ENCODE results near the gene SYNJ2.

SYNJ2 gene

DNA sequence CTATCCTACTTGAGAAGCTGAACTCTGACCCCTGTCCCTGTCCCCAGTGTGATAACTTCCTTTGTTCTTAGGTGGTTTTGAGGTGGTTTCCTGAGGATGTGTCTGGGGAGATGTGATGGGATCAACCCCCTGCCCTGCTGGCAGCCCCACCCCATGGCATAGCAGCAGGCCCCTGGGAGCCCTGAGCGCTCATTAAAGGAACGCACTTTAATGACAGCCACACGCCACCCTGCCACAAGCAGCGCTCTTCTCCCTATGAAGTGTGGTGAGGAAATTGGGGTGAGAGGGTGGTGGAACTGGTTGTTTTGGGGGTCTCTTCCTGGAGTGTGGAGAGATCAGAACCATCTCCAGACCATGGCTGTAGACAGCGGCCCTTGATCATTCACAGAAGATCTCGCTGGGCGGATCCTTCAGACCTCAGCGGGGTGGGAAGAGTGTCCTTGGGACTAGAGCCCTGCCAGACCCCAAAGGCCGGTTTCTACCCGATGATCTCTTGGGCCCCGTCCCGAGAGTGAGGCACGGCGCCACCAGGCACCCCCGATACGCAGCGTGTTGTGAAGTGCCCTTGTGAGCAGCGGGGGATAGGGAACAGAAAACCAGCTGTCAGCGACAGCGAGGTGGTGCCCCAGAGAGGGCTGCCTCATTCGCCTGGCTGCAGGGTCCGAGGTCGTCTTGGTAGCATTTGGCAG lies 45.4 kb downstream of the SYNJ2 start:
- Mint-ChIP-seq H3K27ac (ENCODE audit: low read depth) (peak overlapping the region; percentile 87), H3K36me3 (ENCODE audit: insufficient read depth) (peaks cover 2% of the 10 kb centered on the region), H3K27me3 (no peaks in the 10 kb centered on the region), H3K4me1 (peaks cover 42% of the 10 kb centered on the region), H3K9me3 (no peaks in the 10 kb centered on the region), H3K4me3 (peak overlapping the region; percentile 75)
- ATAC-seq (replicated peaks; ENCODE audit: extremely low read depth, poor library complexity, severe bottlenecking) (no peak), DNase-seq (ENCODE audit: low spot score in 2 of 2) (no peak)

DNA sequence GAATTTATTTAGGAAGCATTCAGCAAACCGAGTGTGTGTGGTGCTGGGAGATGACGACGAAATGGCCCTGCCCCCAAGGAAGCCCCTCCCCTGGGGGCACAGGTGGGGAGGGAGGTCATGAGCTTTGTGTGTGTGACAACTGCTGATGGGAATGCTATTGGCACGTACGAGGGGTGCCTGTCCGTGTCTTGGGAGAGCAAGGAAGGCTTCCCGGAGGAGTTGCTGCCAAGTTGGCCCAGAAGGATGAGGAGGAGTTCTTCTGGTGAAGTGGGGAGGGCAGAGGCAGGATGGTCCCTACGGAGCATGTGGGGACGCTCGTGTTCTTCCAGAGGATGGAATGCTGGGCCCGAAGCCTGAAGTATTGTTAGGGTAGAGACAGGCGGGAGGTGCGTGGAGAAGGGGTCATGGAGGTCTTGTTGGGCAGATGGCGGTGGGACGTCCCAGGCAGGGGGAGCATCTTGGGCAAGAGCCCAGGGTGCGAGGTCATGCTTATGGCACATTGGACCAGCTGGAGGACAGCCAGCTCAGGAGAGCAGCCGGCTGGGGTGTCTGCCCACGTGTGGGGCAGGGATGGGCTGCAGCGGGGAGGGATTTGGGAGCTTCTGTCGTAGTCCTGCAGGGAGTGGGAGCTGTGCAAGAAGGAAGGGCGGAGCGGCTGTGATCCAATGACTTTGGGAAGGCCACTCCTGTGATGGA lies 46.1 kb downstream of the SYNJ2 start:
- ATAC-seq (replicated peaks; ENCODE audit: extremely low read depth, poor library complexity, severe bottlenecking), result no peak
- Mint-ChIP-seq H3K27ac (ENCODE audit: low read depth) (peak overlapping the region; percentile 87), H3K4me1 (peaks cover 43% of the 10 kb centered on the region), H3K4me3 (no peak overlapping the region), H3K9me3 (no peaks in the 10 kb centered on the region), H3K27me3 (no peaks in the 10 kb centered on the region), H3K36me3 (ENCODE audit: insufficient read depth) (peaks cover 2% of the 10 kb centered on the region)
- no peak for DNase-seq (ENCODE audit: low spot score in 2 of 2)

DNA sequence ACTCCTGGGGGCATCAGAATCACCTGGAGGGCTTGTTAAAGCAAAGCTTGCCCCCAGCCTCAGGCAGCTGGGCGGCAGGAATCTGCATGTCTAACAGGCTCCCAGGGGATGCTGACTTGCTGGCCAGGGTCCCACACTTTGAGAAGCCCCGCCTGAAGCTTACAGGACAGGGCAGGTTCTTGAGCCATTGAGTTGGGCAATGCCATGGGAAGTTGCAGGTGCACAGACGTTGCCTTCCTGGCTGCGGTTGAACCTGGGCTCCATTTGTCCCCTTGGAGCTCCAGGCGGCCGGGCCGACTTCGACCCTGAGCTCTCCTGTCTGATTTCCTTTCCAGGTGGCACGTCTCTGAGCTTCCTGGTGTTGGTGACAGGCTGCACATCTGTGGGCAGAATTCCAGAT lies 46.8 kb downstream of the SYNJ2 start:
- Mint-ChIP-seq H3K27ac (ENCODE audit: low read depth) (peak overlapping the region; percentile 87), H3K36me3 (ENCODE audit: insufficient read depth) (peaks cover 2% of the 10 kb centered on the region), H3K9me3 (no peaks in the 10 kb centered on the region), H3K4me3 (no peak overlapping the region), H3K4me1 (peaks cover 43% of the 10 kb centered on the region), H3K27me3 (no peaks in the 10 kb centered on the region)
- ATAC-seq (replicated peaks; ENCODE audit: extremely low read depth, poor library complexity, severe bottlenecking) (no peak), DNase-seq (ENCODE audit: low spot score in 2 of 2) (no peak)

DNA sequence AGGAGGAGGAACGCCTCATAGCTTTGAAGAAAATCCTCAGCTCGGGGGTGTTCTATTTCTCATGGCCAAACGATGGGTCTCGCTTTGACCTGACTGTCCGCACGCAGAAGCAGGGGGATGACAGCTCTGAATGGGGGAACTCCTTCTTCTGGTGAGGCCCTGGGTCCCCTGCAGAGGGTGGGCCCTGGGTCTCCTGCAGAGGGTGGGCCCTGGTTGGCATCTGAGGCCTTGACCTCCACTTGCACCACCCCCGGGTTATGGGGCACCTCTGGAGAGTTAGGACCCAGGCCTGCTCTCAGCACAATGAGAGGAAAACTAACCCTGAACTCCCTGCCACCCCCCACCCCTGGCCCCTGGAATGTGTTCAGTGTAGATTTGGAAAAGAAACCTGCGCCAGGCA lies 47.2 kb downstream of the SYNJ2 start:
- no peak for DNase-seq (ENCODE audit: low spot score in 2 of 2)
- H3K4me1 Mint-ChIP-seq, result peaks cover 43% of the 10 kb centered on the region
- H3K27ac Mint-ChIP-seq (ENCODE audit: low read depth), result no peak overlapping the region

DNA sequence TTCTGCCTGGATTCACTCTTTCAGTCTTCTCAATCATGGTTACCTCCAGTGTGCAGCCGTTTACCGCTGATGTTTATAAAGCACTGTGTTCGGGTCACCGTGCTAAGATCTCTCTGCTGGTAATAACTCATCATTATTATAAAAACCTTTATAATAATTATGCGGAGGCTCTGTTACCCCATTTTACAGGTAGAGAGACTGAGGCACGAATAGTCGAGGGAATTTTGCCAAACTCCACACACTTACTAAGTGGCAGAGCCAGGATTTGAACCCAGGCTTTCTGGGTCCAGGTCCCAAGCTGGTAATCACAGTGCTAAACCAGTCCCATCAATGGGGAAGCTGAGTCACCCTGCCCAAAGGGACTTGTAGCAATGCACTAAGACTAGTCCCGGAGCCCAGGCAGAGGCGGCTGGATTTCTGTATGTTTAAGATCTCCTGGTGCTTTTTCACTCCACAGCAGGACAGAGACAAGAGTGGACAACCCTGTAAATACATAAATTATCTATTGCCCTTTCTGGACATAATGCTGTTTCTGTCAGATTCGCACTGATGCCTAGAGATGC lies 48.1 kb downstream of the SYNJ2 start:
- H3K36me3 Mint-ChIP-seq (ENCODE audit: insufficient read depth), result peaks cover 2% of the 10 kb centered on the region
- no peak overlapping the region for H3K27ac Mint-ChIP-seq (ENCODE audit: low read depth)
- DNase-seq (ENCODE audit: low spot score in 2 of 2), result no peak
- H3K4me1 Mint-ChIP-seq, result peaks cover 43% of the 10 kb centered on the region
- no peak overlapping the region for H3K4me3 Mint-ChIP-seq
- H3K27me3 Mint-ChIP-seq, result no peaks in the 10 kb centered on the region
- no peak for ATAC-seq (replicated peaks; ENCODE audit: extremely low read depth, poor library complexity, severe bottlenecking)
- H3K9me3 Mint-ChIP-seq, result no peaks in the 10 kb centered on the region

More for the DNA sequence above, 47.2 kb downstream of the SYNJ2 start:
- ATAC-seq (replicated peaks; ENCODE audit: extremely low read depth, poor library complexity, severe bottlenecking), result no peak
- Mint-ChIP-seq H3K4me3 (no peak overlapping the region), H3K36me3 (ENCODE audit: insufficient read depth) (peaks cover 2% of the 10 kb centered on the region), H3K9me3 (no peaks in the 10 kb centered on the region), H3K27me3 (no peaks in the 10 kb centered on the region)

DNA sequence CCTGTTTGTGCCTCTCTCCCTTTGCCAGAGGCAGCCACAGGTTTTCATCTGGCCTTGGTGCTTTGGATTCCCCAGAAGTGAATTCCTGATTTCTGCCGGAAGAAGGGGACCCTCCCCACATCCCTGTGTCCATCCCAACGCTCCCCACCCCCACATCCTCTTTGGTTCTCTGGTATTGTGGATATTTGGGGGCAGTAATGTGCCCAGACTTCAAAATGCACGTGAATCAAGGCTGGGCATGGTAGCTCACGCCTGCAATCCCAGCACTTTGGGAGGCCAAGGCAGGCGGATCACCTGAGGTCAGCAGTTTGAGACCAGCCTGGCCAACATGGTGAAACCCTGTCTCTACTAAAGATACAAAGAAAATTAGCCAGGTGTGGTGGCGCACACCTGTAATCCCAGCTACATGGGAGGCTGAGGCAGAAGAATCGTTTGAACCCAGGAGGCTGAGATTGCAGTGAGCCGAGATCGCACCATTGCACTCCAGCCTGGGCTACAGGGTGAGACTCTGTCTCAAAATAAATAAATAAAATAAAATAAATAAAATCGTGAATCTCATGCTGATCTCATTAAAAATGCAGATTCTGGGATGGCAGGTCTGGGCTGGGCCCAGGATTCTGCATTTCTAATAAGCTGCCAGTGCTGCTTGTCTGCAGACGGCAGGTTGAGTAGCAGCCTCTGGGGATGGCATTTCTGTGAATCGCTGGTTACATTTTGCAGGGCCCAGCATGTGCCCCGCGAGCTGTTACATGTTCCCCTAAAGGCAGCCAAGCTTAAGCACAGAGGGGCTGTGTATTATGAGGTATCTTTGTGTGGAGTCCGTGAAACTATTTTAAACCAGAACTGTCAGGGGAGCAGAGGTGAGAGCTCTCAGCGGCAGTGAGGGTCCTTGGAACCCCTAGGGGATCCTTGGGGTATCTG lies 49.0 kb downstream of the SYNJ2 start:
- H3K4me1 Mint-ChIP-seq, result peaks cover 43% of the 10 kb centered on the region
- DNase-seq (ENCODE audit: low spot score in 2 of 2), result no peak
- no peaks in the 10 kb centered on the region for H3K9me3 Mint-ChIP-seq
- H3K36me3 Mint-ChIP-seq (ENCODE audit: insufficient read depth), result peaks cover 5% of the 10 kb centered on the region
- H3K4me3 Mint-ChIP-seq, result peak overlapping the region; percentile 57
- peak overlapping the region; percentile 91 for H3K27ac Mint-ChIP-seq (ENCODE audit: low read depth)
- no peaks in the 10 kb centered on the region for H3K27me3 Mint-ChIP-seq
- no peak for ATAC-seq (replicated peaks; ENCODE audit: extremely low read depth, poor library complexity, severe bottlenecking)

DNA sequence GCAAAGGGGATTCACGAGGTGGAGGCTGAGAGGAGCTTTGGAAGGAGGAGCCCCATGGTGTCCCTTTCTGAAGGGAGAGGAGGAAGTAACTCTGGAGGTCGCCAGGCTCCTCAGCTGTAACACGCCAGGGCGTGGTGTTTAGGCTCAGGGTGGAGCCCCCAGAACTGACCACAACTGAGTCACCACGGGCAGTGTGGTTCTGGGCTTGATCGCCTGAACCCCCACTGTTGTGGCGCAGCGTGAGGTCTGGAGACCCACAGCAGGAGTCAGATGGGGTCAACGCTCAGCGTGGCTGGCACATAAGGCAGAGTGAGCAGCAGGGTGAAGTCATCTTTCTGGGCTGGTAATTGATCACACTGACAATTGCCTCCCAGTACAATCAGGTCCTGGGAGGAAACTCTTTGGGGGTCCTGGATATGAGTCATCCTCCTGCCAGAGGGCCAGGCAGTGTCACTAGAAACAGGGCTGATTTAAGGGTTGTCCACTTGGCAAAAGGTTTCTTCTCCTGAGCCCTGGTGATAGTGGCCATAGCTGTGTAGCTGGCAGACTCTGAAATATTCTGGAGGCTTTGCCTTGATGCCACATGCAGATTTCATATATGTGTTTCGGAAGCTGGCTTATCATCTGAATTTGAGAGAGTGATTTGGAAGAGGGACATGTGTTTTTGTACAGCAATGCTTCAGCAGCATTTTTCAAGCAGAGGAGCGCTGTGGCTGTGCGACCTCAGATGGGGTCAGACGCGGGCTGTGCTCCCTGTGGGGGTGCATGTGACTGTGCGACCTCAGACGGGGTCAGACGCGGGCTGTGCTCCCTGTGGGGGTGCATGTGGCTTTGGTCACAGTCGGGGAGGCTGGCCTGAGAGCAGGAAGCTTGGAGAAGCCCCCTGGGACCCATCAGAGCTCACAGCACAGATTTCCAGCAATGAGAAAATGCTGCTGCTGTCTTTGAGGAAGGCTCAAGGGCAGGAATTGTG lies 50.0 kb downstream of the SYNJ2 start:
- Mint-ChIP-seq H3K9me3 (peaks cover 5% of the 10 kb centered on the region), H3K36me3 (ENCODE audit: insufficient read depth) (peaks cover 3% of the 10 kb centered on the region), H3K27ac (ENCODE audit: low read depth) (peak overlapping the region; percentile 91), H3K4me1 (peaks cover 34% of the 10 kb centered on the region), H3K27me3 (no peaks in the 10 kb centered on the region), H3K4me3 (peak overlapping the region; percentile 57)
- DNase-seq (ENCODE audit: low spot score in 2 of 2) (no peak), ATAC-seq (replicated peaks; ENCODE audit: extremely low read depth, poor library complexity, severe bottlenecking) (peak; percentile 22)

DNA sequence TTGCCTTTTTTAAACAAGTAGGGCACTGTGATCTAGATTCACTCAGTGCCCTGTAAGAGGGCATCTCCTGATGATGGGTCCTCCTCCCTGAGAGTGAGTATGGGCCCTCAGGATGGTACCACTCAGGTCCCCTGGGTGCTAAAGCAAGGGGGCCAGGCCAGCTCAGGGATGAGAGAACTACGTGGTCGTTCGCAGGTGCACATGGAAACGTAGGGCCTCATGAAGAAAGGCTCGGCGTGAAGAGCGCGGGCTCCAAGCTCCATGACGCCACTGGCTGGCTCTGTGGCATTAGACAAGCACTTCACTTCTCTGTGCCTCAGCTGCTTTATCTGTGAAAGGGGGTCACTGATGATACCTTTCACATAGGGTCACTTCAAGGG lies 50.7 kb downstream of the SYNJ2 start:
- DNase-seq (ENCODE audit: low spot score in 2 of 2), result no peak
- Mint-ChIP-seq H3K4me1 (peaks cover 27% of the 10 kb centered on the region), H3K27ac (ENCODE audit: low read depth) (peak overlapping the region; percentile 91), H3K36me3 (ENCODE audit: insufficient read depth) (peaks cover 4% of the 10 kb centered on the region), H3K27me3 (no peaks in the 10 kb centered on the region), H3K9me3 (peaks cover 5% of the 10 kb centered on the region), H3K4me3 (no peak overlapping the region)
- ATAC-seq (replicated peaks; ENCODE audit: extremely low read depth, poor library complexity, severe bottlenecking), result no peak

DNA sequence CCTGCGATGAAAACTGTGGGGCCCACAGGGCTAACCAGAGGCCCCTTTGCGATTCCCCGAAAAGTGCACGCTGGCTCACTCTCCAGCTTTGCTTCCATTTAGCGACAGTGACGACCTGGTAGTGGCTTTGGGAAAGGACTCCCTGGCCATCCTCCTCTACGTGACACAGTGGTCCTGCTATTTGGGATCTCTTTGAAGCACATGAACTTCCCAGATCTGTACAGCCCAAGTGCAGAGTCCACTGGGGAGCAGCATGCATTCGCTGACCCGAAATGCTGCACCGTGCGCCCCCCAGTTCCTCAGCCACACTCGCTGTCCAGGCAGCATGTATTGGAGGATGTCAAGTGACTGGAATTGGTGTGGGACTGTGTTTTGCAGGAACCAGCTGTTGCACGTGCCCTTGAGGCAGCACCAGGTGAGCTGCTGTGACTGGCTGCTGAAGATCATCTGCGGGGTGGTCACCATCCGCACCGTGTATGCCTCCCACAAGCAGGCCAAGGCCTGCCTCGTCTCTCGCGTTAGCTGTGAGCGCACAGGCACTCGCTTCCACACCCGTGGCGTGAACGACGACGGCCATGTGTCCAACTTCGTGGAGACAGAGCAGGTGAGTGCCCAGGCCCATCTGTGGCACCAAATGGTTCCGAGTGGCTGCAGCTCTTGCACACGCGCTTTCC lies 51.6 kb downstream of the SYNJ2 start:
- H3K36me3 Mint-ChIP-seq (ENCODE audit: insufficient read depth), result peaks cover 4% of the 10 kb centered on the region
- peaks cover 5% of the 10 kb centered on the region for H3K9me3 Mint-ChIP-seq
- ATAC-seq (replicated peaks; ENCODE audit: extremely low read depth, poor library complexity, severe bottlenecking) (no peak), DNase-seq (ENCODE audit: low spot score in 2 of 2) (no peak)
- H3K4me1 Mint-ChIP-seq, result peaks cover 19% of the 10 kb centered on the region
- no peak overlapping the region for H3K27ac Mint-ChIP-seq (ENCODE audit: low read depth)
- no peaks in the 10 kb centered on the region for H3K27me3 Mint-ChIP-seq
- no peak overlapping the region for H3K4me3 Mint-ChIP-seq

DNA sequence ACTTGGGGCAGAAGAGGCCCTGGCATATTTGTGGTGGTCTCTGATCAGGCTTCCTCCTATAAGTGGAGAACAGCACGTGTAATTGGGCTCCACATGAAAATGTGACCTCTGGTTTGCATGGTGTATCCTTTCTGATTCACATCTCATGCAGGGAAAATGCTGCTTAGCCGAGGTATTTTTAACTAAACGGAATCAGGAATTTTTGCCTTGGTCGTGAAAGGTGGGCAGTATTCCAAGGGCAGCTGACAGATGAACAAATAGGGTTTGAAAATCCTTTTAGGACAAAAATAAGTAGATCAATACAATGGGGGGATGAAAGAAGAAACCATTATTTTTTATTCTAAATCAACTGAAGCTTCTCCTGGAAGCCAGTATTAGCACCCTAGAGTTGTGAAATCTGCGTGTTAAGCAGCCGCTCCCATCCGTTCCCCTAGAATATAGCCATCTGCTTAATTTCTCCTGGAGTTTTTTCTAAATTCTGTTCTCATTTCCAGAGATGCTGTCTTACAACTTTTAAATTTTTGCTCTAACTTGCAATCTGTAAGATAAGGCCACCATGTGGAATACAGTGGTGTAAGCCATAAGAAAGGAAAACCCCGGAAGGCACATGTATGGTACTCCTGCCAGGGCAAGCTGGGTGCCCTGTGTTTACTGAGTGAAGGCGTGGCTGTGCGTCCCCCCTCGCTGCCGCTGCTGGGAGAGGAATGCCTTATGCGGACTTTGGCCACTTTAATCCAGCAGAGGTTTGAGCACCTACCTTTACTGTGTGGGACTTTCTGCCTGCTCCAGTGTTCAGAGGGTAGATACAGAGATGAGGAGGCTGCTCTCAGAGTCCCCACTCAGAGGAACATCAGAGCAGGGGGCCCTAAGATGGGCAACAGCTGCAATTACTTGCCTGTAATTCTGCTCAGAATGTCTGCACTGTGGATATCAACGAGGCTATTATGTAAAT lies 52.4 kb downstream of the SYNJ2 start:
- Mint-ChIP-seq H3K36me3 (ENCODE audit: insufficient read depth) (peaks cover 4% of the 10 kb centered on the region), H3K4me3 (no peak overlapping the region), H3K27me3 (no peaks in the 10 kb centered on the region), H3K9me3 (peaks cover 5% of the 10 kb centered on the region), H3K4me1 (peaks cover 19% of the 10 kb centered on the region), H3K27ac (ENCODE audit: low read depth) (no peak overlapping the region)
- DNase-seq (ENCODE audit: low spot score in 2 of 2) (no peak), ATAC-seq (replicated peaks; ENCODE audit: extremely low read depth, poor library complexity, severe bottlenecking) (no peak)

Data from central memory CD8-positive, alpha-beta T cell (primary cell).